PFSK-1 (cell line): ENCODE measurements around the gene NHSL2.

Source experiments
- POLR2AphosphoS5 ChIP-seq: IDR thresholded peaks from 2 replicates; pipeline ENCODE4 v1.6.1; 2012; ENCODE audit warnings: low read depth, mild to moderate bottlenecking, control low read depth, low read length, moderate library complexity
- REST ChIP-seq, 2 experiments: IDR thresholded peaks; 2 replicates each; pipeline versions ENCODE4 v1.6.1 to v1.8.0; 2011 to 2012; ENCODE audit warnings: low read depth in 2 of 2, low read length in 2 of 2, control low read depth in 1 of 2, inconsistent platforms in 1 of 2, mild to moderate bottlenecking in 1 of 2, moderate library complexity in 1 of 2; ENCODE audit not compliant: insufficient read depth in 1 of 2
- SIN3A ChIP-seq: IDR thresholded peaks from 2 replicates; pipeline ENCODE4 v1.6.1; 2012; ENCODE audit warnings: mild to moderate bottlenecking, low read length, moderate library complexity, borderline replicate concordance; ENCODE audit not compliant: insufficient read depth
- TAF1 ChIP-seq: IDR thresholded peaks from 2 replicates; pipeline ENCODE4 v1.6.1; 2012; ENCODE audit warnings: low read length, control low read depth, borderline replicate concordance; ENCODE audit not compliant: insufficient read depth

GRCh38 chrX:72001471-72001870 lies 90.8 kb downstream of the NHSL2 start:
- TF ChIP-seq REST (IDR thresholded peaks at IDR 0.05; ENCODE audit: insufficient read depth in 1 of 2, low read depth in 2 of 2, low read length in 2 of 2) (no peak), SIN3A (no peak), TAF1 (no peak), POLR2AphosphoS5 (no peak)
